Thoracic aorta (tissue), 2 donors: ENCODE data around the gene ZSWIM4. TPM values are rescaled to one million over a fixed set of nuclear protein-coding genes. Genes with fewer than 3 reads are reported as not detected.
A peak's percentile ranks its signal among the peaks of the same experiment; 100 is the strongest.

Experiments used
- ATAC-seq: fragments of 150-250 bp; one replicate; pipeline ENCODE4 v1.8.0; 2017; ENCODE audit warnings: low read depth; ENCODE audit not compliant: insufficient number of reproducible peaks, low FRiP score
- DNase-seq: peaks from one replicate; pipeline ENCODE4 v3.0.0-alpha.2; 2020; ENCODE audit warnings: low spot score
- H3K27ac ChIP-seq, 2 donors: fragments of 200-600 bp; sonication (generic); 1 replicate in 1 of 2; 2 replicates in 1 of 2; pipeline ENCODE4 v1.5.1; 2016; ENCODE audit warnings: mild to moderate bottlenecking in 2 of 2, moderate library complexity in 2 of 2
- H3K27me3 ChIP-seq: fragments of 200-600 bp; sonication (generic); replicated peaks from 2 replicates; pipeline ENCODE4 v1.6.0; 2016; ENCODE audit warnings: mild to moderate bottlenecking; ENCODE audit not compliant: insufficient read depth
- H3K36me3 ChIP-seq: fragments of 200-600 bp; sonication (generic); one replicate; pipeline ENCODE4 v1.5.1; 2016
- H3K4me1 ChIP-seq, 2 donors: fragments of 200-600 bp; sonication (generic); 1 replicate in 1 of 2; 2 replicates in 1 of 2; pipeline versions ENCODE4 v1.5.1 to v1.6.0; 2016; ENCODE audit warnings: low read depth in 2 of 2, mild to moderate bottlenecking in 1 of 2; ENCODE audit not compliant: control insufficient read depth in 1 of 2
- H3K4me3 ChIP-seq: fragments of 200-600 bp; sonication (generic); 2 replicates; pipeline ENCODE4 v1.5.1; 2016; ENCODE audit warnings: mild to moderate bottlenecking
- H3K9me3 ChIP-seq: fragments of 200-600 bp; sonication (generic); 2 replicates; pipeline ENCODE4 v1.5.1; 2016
- total RNA-seq, 2 donors: library from RNA; depleted of rRNA; stranded (reverse); fragments of >200 nt; gene quantifications; one replicate each; pipeline versions ENCODE4 v1.1.0 to v1.2.3, GENCODE V29; 2016
- TF ChIP-seq, protein P1 (sequence below): fragments of 200-600 bp; sonication (generic); IDR thresholded peaks from one replicate; pipeline ENCODE4 v1.5.1; 2019; ENCODE audit warnings: antibody characterized with exemption

ZSWIM4 gene
- total RNA-seq, 2 donors from 2014 or later, result 9.5 to 11.8 TPM

DNA sequence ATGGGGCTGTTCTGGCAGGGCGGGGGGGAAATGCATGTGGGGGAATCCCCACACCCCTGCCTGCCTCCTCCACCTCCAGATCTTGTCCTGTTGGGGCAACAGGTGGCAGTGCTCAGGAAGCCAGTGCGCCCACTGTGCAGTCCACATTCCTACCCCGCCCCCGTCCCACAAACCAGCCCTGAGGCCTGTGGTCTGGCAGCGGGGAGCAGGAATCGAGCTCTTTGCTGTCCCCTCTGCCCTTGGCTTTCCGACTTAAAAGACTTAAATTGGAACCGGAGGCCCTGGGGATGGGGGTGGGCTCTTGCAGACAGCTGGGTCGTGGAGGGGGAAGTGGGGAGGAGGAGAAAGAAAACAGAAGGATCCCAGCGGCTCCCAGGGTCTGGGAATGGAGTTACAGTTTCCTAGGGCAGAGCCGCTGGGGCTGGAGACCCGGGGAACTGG, 86.0 kb downstream of the ZSWIM4 start:
- ATAC-seq, result no peak
- Histone ChIP-seq H3K36me3 (no peaks in the 10 kb centered on the region), H3K4me3 (no peak overlapping the region), H3K4me1 (peaks cover 8 to 18% of the 10 kb centered on the region in 2 donors), H3K9me3 (no peaks in the 10 kb centered on the region), H3K27ac (peak overlapping the region; percentile 83 to 89), H3K27me3 (no peaks in the 10 kb centered on the region)
- TF ChIP-seq, protein P1, sequence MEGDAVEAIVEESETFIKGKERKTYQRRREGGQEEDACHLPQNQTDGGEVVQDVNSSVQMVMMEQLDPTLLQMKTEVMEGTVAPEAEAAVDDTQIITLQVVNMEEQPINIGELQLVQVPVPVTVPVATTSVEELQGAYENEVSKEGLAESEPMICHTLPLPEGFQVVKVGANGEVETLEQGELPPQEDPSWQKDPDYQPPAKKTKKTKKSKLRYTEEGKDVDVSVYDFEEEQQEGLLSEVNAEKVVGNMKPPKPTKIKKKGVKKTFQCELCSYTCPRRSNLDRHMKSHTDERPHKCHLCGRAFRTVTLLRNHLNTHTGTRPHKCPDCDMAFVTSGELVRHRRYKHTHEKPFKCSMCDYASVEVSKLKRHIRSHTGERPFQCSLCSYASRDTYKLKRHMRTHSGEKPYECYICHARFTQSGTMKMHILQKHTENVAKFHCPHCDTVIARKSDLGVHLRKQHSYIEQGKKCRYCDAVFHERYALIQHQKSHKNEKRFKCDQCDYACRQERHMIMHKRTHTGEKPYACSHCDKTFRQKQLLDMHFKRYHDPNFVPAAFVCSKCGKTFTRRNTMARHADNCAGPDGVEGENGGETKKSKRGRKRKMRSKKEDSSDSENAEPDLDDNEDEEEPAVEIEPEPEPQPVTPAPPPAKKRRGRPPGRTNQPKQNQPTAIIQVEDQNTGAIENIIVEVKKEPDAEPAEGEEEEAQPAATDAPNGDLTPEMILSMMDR, result no peak
- DNase-seq, result no peak

Other genes with a start within 250 kb of the ZSWIM4 start
- gene MRI1, start 30.9 kb upstream of the ZSWIM4 start, total RNA-seq, result 10 to 100 TPM; 54.6 to 63.0 TPM
- gene C19orf53, start 21.0 kb upstream of the ZSWIM4 start, total RNA-seq, result 100 to 1,000 TPM; 114 to 128 TPM
- not detected for gene NANOS3, start 81.7 kb downstream of the ZSWIM4 start, total RNA-seq
- 1 to 10 TPM in 1 of 2 donors, not detected in 1; 3.7 TPM for gene BRME1, start 110.7 kb downstream of the ZSWIM4 start, total RNA-seq
- gene CC2D1A, start 110.8 kb downstream of the ZSWIM4 start, total RNA-seq, result 10 to 100 TPM; 29.5 to 38.7 TPM
- 1 to 10 TPM; 3.5 to 9.9 TPM for gene PODNL1, start 143.0 kb downstream of the ZSWIM4 start, total RNA-seq
- gene DCAF15, start 157.1 kb downstream of the ZSWIM4 start, total RNA-seq, result 10 to 100 TPM; 12.6 to 31.4 TPM
- 1 to 10 TPM; 3.0 to 5.7 TPM for gene RFX1, start 210.9 kb downstream of the ZSWIM4 start, total RNA-seq
- not detected for gene RLN3, start 232.7 kb downstream of the ZSWIM4 start, total RNA-seq
- gene IL27RA, start 236.3 kb downstream of the ZSWIM4 start, total RNA-seq, result 1 to 10 TPM; 1.1 to 5.3 TPM